ENCODE measurements around the gene MORC2.

DNA sequence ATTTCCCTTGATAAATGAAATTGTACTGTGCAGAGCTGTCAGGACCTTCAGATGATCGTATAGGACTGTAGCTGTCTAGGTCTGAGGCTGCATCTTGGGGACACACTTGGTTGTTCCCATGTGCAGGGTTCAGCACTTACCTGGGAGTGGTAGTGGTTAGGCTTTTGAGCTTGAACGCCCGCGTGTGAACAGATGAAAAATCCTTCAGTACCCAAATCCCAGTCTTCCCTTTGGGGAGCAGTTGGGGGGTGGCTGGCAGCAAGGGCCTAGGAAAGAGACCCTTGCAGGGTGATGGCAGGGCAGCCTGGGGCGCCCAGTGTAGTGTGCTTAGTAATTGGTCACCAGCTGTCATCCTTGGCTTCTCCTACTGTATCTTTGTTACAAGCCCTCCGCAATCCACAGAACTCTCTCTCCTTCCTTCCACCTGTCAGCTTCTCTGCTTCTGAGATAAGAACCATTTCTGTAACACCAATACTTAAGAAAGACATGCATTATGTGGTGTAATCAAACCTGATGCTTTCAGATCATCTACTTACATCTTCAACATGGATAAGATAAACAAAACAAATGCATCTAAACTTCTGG lies 64.6 kb downstream of the MORC2 start:
- no peak for TF ChIP-seq OSR1 (CRISPR knock-in tag; IDR thresholded peaks at IDR 0.05)
- no peak for TF ChIP-seq ARNTL (CRISPR knock-in tag; IDR thresholded peaks at IDR 0.05; ENCODE audit: borderline replicate concordance, low read depth)
- TF ChIP-seq RARB (CRISPR knock-in tag; IDR thresholded peaks at IDR 0.05) = no peak
- no peak for TF ChIP-seq ESRRG (CRISPR knock-in tag; IDR thresholded peaks at IDR 0.05)
- no peak for TF ChIP-seq ZFP3 (CRISPR knock-in tag; IDR thresholded peaks at IDR 0.05)
- TF ChIP-seq, protein P1, sequence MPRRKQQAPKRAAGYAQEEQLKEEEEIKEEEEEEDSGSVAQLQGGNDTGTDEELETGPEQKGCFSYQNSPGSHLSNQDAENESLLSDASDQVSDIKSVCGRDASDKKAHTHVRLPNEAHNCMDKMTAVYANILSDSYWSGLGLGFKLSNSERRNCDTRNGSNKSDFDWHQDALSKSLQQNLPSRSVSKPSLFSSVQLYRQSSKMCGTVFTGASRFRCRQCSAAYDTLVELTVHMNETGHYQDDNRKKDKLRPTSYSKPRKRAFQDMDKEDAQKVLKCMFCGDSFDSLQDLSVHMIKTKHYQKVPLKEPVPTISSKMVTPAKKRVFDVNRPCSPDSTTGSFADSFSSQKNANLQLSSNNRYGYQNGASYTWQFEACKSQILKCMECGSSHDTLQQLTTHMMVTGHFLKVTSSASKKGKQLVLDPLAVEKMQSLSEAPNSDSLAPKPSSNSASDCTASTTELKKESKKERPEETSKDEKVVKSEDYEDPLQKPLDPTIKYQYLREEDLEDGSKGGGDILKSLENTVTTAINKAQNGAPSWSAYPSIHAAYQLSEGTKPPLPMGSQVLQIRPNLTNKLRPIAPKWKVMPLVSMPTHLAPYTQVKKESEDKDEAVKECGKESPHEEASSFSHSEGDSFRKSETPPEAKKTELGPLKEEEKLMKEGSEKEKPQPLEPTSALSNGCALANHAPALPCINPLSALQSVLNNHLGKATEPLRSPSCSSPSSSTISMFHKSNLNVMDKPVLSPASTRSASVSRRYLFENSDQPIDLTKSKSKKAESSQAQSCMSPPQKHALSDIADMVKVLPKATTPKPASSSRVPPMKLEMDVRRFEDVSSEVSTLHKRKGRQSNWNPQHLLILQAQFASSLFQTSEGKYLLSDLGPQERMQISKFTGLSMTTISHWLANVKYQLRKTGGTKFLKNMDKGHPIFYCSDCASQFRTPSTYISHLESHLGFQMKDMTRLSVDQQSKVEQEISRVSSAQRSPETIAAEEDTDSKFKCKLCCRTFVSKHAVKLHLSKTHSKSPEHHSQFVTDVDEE (CRISPR knock-in tag; IDR thresholded peaks at IDR 0.05) = no peak
- TF ChIP-seq ZNF565 (CRISPR knock-in tag; conservative IDR thresholded peaks at IDR 0.05; ENCODE audit: low read depth) = no peak
